SK-N-SH treated with all-trans-retinoic acid at 6 μM for 48 hours (cell line): ENCODE results near the gene STAB2.

Experiments used
- ARNTL ChIP-seq: fragments of 450-650 bp; formaldehyde crosslinking; IDR thresholded peaks from 2 replicates; pipeline ENCODE4 v1.5.0; 2020; ENCODE audit warnings: low read depth, mild to moderate bottlenecking, moderate library complexity, borderline replicate concordance
- RARB ChIP-seq: fragments of 250-450 bp; sonication (Bioruptor Pico); IDR thresholded peaks from 2 replicates; pipeline ENCODE4 v1.8.0; 2021; ENCODE audit warnings: mild to moderate bottlenecking, moderate library complexity
- ZFP3 ChIP-seq: fragments of 250-450 bp; sonication (Bioruptor Pico); IDR thresholded peaks from 2 replicates; pipeline ENCODE4 v1.5.0; 2020; ENCODE audit warnings: mild to moderate bottlenecking, moderate library complexity
- TF ChIP-seq, protein P1 (sequence below): fragments of 250-450 bp; sonication (Bioruptor Pico); IDR thresholded peaks from 2 replicates; pipeline ENCODE4 v1.5.0; 2020; ENCODE audit warnings: mild to moderate bottlenecking, moderate library complexity
- TF ChIP-seq, protein P2 (sequence below): fragments of 250-450 bp; sonication (Bioruptor Pico); IDR thresholded peaks from 2 replicates; pipeline ENCODE4 v1.8.0; 2020; ENCODE audit warnings: mild to moderate bottlenecking, moderate library complexity, borderline replicate concordance
- TF ChIP-seq, protein P3 (sequence below): fragments of 250-450 bp; sonication (Bioruptor Pico); IDR thresholded peaks from 2 replicates; pipeline ENCODE4 v1.8.0; 2021; ENCODE audit warnings: low read depth, mild to moderate bottlenecking, moderate library complexity, borderline replicate concordance

DNA sequence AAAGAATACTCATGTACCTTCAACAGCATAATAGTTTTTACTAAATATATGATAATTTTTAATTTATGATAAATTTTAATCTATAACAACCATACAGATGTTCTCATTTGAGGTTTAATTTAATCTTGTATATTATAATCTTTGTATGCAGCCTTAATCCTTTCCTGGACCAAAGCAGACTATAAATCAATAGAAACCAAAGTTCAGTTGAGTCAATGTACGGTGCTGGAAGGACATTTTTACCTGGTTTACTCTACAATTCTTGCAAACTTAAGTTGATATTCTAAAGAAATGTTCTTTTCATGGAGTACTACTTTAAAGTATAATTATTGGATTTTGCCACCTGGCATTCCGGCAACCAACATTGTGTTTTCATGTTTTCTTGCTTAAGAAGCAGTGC lies 118.0 kb downstream of the STAB2 start:
- TF ChIP-seq, protein P1, sequence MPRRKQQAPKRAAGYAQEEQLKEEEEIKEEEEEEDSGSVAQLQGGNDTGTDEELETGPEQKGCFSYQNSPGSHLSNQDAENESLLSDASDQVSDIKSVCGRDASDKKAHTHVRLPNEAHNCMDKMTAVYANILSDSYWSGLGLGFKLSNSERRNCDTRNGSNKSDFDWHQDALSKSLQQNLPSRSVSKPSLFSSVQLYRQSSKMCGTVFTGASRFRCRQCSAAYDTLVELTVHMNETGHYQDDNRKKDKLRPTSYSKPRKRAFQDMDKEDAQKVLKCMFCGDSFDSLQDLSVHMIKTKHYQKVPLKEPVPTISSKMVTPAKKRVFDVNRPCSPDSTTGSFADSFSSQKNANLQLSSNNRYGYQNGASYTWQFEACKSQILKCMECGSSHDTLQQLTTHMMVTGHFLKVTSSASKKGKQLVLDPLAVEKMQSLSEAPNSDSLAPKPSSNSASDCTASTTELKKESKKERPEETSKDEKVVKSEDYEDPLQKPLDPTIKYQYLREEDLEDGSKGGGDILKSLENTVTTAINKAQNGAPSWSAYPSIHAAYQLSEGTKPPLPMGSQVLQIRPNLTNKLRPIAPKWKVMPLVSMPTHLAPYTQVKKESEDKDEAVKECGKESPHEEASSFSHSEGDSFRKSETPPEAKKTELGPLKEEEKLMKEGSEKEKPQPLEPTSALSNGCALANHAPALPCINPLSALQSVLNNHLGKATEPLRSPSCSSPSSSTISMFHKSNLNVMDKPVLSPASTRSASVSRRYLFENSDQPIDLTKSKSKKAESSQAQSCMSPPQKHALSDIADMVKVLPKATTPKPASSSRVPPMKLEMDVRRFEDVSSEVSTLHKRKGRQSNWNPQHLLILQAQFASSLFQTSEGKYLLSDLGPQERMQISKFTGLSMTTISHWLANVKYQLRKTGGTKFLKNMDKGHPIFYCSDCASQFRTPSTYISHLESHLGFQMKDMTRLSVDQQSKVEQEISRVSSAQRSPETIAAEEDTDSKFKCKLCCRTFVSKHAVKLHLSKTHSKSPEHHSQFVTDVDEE = no peak
- TF ChIP-seq, protein P2, sequence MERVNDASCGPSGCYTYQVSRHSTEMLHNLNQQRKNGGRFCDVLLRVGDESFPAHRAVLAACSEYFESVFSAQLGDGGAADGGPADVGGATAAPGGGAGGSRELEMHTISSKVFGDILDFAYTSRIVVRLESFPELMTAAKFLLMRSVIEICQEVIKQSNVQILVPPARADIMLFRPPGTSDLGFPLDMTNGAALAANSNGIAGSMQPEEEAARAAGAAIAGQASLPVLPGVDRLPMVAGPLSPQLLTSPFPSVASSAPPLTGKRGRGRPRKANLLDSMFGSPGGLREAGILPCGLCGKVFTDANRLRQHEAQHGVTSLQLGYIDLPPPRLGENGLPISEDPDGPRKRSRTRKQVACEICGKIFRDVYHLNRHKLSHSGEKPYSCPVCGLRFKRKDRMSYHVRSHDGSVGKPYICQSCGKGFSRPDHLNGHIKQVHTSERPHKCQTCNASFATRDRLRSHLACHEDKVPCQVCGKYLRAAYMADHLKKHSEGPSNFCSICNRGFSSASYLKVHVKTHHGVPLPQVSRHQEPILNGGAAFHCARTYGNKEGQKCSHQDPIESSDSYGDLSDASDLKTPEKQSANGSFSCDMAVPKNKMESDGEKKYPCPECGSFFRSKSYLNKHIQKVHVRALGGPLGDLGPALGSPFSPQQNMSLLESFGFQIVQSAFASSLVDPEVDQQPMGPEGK (CRISPR knock-in tag) = no peak
- TF ChIP-seq ARNTL (CRISPR knock-in tag) = no peak
- no peak for TF ChIP-seq RARB (CRISPR knock-in tag)
- TF ChIP-seq ZFP3 (CRISPR knock-in tag) = no peak
- TF ChIP-seq, protein P3, sequence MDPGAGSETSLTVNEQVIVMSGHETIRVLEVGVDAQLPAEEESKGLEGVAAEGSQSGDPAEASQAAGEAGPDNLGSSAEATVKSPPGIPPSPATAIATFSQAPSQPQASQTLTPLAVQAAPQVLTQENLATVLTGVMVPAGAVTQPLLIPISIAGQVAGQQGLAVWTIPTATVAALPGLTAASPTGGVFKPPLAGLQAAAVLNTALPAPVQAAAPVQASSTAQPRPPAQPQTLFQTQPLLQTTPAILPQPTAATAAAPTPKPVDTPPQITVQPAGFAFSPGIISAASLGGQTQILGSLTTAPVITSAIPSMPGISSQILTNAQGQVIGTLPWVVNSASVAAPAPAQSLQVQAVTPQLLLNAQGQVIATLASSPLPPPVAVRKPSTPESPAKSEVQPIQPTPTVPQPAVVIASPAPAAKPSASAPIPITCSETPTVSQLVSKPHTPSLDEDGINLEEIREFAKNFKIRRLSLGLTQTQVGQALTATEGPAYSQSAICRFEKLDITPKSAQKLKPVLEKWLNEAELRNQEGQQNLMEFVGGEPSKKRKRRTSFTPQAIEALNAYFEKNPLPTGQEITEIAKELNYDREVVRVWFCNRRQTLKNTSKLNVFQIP = no peak
